Measurements from ENCODE around the gene PEX11A. TPM values are rescaled to one million over a fixed set of nuclear protein-coding genes. Genes with fewer than 3 reads are reported as not detected.

The PEX11A gene
- total RNA-seq, 1 experiment from 2014 or later, result 2.7 TPM

DNA sequence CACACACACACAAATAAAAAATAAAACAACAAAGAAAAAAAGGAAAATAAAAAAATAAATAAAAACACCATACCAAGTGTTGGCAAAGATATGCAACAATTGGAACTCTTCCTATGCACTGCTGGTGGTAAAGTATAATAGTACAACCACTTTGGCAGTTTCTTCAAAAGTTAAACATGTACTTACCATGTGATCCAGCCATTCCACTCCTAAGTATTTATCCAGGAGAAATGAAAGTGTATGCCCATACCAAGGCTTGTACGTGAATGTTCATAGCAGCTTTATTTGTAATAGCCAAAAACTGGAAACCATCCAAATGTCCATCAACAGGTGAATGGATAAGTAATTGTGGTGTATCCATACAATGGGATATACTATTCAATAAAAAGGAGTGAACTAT, 17.0 kb upstream of the PEX11A start:
- H3K4me3 ChIP-seq (ENCODE audit: low read depth, low read length, poor library complexity, severe bottlenecking), result no peak overlapping the region
- ChIA-PET POLR2A (ENCODE audit: low non-redundant PET) (no interaction called here), CTCF (no interaction called here)
- H3K27me3 ChIP-seq (replicated peaks; ENCODE audit: insufficient read depth, low read depth, low read length, poor library complexity), result peaks cover 6% of the 10 kb centered on the region
- no TSS peak for BruUV-seq (replicated peaks)
- TF ChIP-seq, protein P1, sequence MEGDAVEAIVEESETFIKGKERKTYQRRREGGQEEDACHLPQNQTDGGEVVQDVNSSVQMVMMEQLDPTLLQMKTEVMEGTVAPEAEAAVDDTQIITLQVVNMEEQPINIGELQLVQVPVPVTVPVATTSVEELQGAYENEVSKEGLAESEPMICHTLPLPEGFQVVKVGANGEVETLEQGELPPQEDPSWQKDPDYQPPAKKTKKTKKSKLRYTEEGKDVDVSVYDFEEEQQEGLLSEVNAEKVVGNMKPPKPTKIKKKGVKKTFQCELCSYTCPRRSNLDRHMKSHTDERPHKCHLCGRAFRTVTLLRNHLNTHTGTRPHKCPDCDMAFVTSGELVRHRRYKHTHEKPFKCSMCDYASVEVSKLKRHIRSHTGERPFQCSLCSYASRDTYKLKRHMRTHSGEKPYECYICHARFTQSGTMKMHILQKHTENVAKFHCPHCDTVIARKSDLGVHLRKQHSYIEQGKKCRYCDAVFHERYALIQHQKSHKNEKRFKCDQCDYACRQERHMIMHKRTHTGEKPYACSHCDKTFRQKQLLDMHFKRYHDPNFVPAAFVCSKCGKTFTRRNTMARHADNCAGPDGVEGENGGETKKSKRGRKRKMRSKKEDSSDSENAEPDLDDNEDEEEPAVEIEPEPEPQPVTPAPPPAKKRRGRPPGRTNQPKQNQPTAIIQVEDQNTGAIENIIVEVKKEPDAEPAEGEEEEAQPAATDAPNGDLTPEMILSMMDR (conservative IDR thresholded peaks at IDR 0.05; ENCODE audit: low read depth, low read length), result no peak
- no peak for TF ChIP-seq EZH2 (IDR thresholded peaks at IDR 0.05; ENCODE audit: borderline replicate concordance, low read depth, low read length, poor library complexity, severe bottlenecking)
- H3K27ac ChIP-seq (ENCODE audit: low read depth, low read length, poor library complexity, severe bottlenecking), result no peak overlapping the region
- DNase-seq (ENCODE audit: low spot score), result no peak
- intact Hi-C loops (cut with micrococcal nuclease; ENCODE audit: unreplicated experiment), result no loop called here
- no peaks in the 10 kb centered on the region for H3K36me3 ChIP-seq (ENCODE audit: insufficient read depth, low read length, poor library complexity, severe bottlenecking)
- no peaks in the 10 kb centered on the region for H3K9me3 ChIP-seq (ENCODE audit: low read depth, low read length, poor library complexity, severe bottlenecking)
- H3K4me1 ChIP-seq (ENCODE audit: insufficient read depth, low read length, poor library complexity, severe bottlenecking), result no peaks in the 10 kb centered on the region

DNA sequence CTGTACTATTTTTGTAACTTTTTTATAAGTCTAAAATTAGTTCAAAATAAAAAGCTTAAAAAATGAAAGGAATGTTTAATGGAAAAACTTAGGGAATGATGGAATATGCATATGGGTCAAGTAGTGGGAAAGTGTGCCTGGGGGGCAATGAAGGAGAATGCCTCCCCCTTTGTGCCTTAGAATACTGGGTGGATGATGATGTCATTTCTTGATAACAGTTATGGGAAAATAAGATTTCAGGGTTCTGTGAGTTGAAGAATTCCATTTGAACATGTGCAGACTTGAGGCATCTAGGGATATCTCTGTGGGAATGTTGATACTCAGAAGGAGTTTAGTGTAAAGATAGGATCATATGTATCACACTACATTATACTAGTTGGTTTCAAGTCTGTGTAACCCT, 13.9 kb upstream of the PEX11A start:
- ChIA-PET CTCF (no interaction called here), POLR2A (ENCODE audit: low non-redundant PET) (no interaction called here)
- no peak for TF ChIP-seq EZH2 (IDR thresholded peaks at IDR 0.05; ENCODE audit: borderline replicate concordance, low read depth, low read length, poor library complexity, severe bottlenecking)
- TF ChIP-seq, protein P1 (conservative IDR thresholded peaks at IDR 0.05; ENCODE audit: low read depth, low read length), result no peak
- intact Hi-C loops (cut with micrococcal nuclease; ENCODE audit: unreplicated experiment), result no loop called here
- H3K27ac ChIP-seq (ENCODE audit: low read depth, low read length, poor library complexity, severe bottlenecking), result no peak overlapping the region
- no peak overlapping the region for H3K4me3 ChIP-seq (ENCODE audit: low read depth, low read length, poor library complexity, severe bottlenecking)
- H3K27me3 ChIP-seq (replicated peaks; ENCODE audit: insufficient read depth, low read depth, low read length, poor library complexity), result peaks cover 6% of the 10 kb centered on the region
- no TSS peak for BruUV-seq (replicated peaks)
- DNase-seq (ENCODE audit: low spot score), result no peak
- H3K36me3 ChIP-seq (ENCODE audit: insufficient read depth, low read length, poor library complexity, severe bottlenecking), result no peaks in the 10 kb centered on the region
- no peaks in the 10 kb centered on the region for H3K9me3 ChIP-seq (ENCODE audit: low read depth, low read length, poor library complexity, severe bottlenecking)
- H3K4me1 ChIP-seq (ENCODE audit: insufficient read depth, low read length, poor library complexity, severe bottlenecking), result no peaks in the 10 kb centered on the region

DNA sequence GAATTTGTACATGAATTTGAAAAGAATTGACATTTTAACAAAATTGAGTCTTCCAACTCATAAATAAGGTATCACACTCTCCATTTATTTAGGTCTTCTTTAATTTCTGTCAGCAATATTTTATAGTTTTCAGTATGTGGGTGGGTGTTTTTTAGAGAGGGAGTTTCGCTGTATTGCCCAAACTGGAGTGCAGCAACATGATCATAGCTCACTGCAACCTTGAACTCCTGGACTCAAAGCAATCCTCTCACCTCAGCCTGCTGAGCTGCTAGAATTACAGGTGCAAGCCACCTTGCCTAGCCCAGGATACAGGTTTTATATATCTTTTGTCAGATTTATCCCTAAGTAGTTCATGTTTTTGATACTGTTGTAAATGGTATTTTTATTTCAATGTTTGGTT, 4.6 kb upstream of the PEX11A start:
- POLR2A ChIA-PET (ENCODE audit: low non-redundant PET), result no interaction called here
- peaks cover 3% of the 10 kb centered on the region for H3K27me3 ChIP-seq (replicated peaks; ENCODE audit: insufficient read depth, low read depth, low read length, poor library complexity)

More for the DNA sequence above, 4.6 kb upstream of the PEX11A start:
- Histone ChIP-seq H3K27ac (ENCODE audit: low read depth, low read length, poor library complexity, severe bottlenecking) (no peak overlapping the region), H3K9me3 (ENCODE audit: low read depth, low read length, poor library complexity, severe bottlenecking) (no peaks in the 10 kb centered on the region), H3K36me3 (ENCODE audit: insufficient read depth, low read length, poor library complexity, severe bottlenecking) (no peaks in the 10 kb centered on the region), H3K4me3 (ENCODE audit: low read depth, low read length, poor library complexity, severe bottlenecking) (no peak overlapping the region), H3K4me1 (ENCODE audit: insufficient read depth, low read length, poor library complexity, severe bottlenecking) (no peaks in the 10 kb centered on the region)
- no peak for DNase-seq (ENCODE audit: low spot score)
- BruUV-seq (replicated peaks), result no TSS peak
- intact Hi-C loops (cut with micrococcal nuclease; ENCODE audit: unreplicated experiment), result no loop called here
- CTCF ChIA-PET, result interaction anchor here (0.6 kb wide), 2 partner anchors 45 to 52 kb away, joined by 3 to 6 read pairs; no protein-coding TSS in a partner anchor
- no peak for TF ChIP-seq EZH2 (IDR thresholded peaks at IDR 0.05; ENCODE audit: borderline replicate concordance, low read depth, low read length, poor library complexity, severe bottlenecking)
- TF ChIP-seq, protein P1 (conservative IDR thresholded peaks at IDR 0.05; ENCODE audit: low read depth, low read length), result no peak

Measured in A673 (cell line).